Kidney (tissue), 14 donors: ENCODE data around the gene RXRA. TPM values are rescaled to one million over a fixed set of nuclear protein-coding genes. Genes with fewer than 3 reads are reported as not detected.

Source experiments
- DNase-seq, 5 donors: peaks; one replicate each; pipeline ENCODE4 v3.0.0-alpha.2; 2013 to 2020
- FAIRE-seq: peaks from 2 replicates; lab custom pipeline; 2012; peaks lifted over from hg19 to GRCh38; lab: Jason Lieb, UNC
- H3K27ac ChIP-seq, 2 donors: one replicate each; pipeline ENCODE4 v1.7.0; 2013; ENCODE audit warnings: low read depth in 2 of 2, low read length in 2 of 2, inconsistent platforms in 1 of 2
- H3K27me3 ChIP-seq: one replicate; pipeline ENCODE4 v1.7.1; 2013; ENCODE audit warnings: low read length, inconsistent platforms; ENCODE audit not compliant: control insufficient read depth, insufficient read depth
- H3K36me3 ChIP-seq, 3 donors: one replicate each; pipeline versions ENCODE4 v1.7.0 to v1.7.1; 2013; ENCODE audit warnings: low read length in 3 of 3, control low read depth in 1 of 3, inconsistent platforms in 1 of 3; ENCODE audit not compliant: insufficient read depth in 3 of 3, control insufficient read depth in 2 of 3
- H3K4me1 ChIP-seq, 3 donors: one replicate each; pipeline versions ENCODE4 v1.7.0 to v1.7.1; 2013; ENCODE audit warnings: low read length in 3 of 3, inconsistent platforms in 1 of 3, low read depth in 1 of 3; ENCODE audit not compliant: control insufficient read depth in 2 of 3, insufficient read depth in 2 of 3
- H3K4me3 ChIP-seq, 3 donors: one replicate each; pipeline versions ENCODE4 v1.7.0 to v1.8.1; 2013; ENCODE audit warnings: low read length in 3 of 3, control low read depth in 1 of 3, inconsistent platforms in 1 of 3
- H3K9ac ChIP-seq, 3 donors: one replicate each; pipeline versions ENCODE4 v1.7.0 to v1.7.1; 2013; ENCODE audit warnings: low read length in 3 of 3, control low read depth in 1 of 3, inconsistent platforms in 1 of 3
- H3K9me3 ChIP-seq, 3 donors: one replicate each; pipeline versions ENCODE4 v1.7.0 to v1.7.1; 2013; ENCODE audit warnings: low read length in 3 of 3, control low read depth in 1 of 3, inconsistent platforms in 1 of 3; ENCODE audit not compliant: control insufficient read depth in 2 of 3, insufficient read depth in 1 of 3
- intact Hi-C: fragments of 100-400 bp; cut with DNase I; formaldehyde crosslinking; loops from one replicate; pipeline ENCODE4 v1.11.1; 2022
- polyA plus RNA-seq: library from polyadenylated mRNA; stranded (reverse); fragments of 350-450 nt; fragmentation: Illumina TruSeq; extraction: RNeasy Lipid Tissue Mini Kit (QIAGEN cat#74804); gene quantifications from one replicate; pipeline ENCODE4 v1.2.3, GENCODE V29; 2014; ENCODE audit warnings: low read depth, low replicate concordance; ENCODE audit not compliant: insufficient read depth
- total RNA-seq: library from RNA; stranded (reverse); fragmentation: NEBNext Ultra II Directional; extraction: Animal tissue kit (Norgen Biotek cat#: 25700); gene quantifications from one replicate; pipeline ENCODE4 v1.2.1, GENCODE V29; 2021
- TF ChIP-seq, protein P1 (sequence below): IDR thresholded peaks from 3 replicates; pipeline ENCODE4 v1.5.1; 2012; ENCODE audit warnings: mild to moderate bottlenecking, moderate library complexity, borderline replicate concordance; ENCODE audit not compliant: insufficient read depth; ENCODE audit errors: extremely low read depth
- donor health status: control.
- donor health status: control.
- donor health status: control.
- donor health status: control.
- donor health status: control.
- donor health status: DM: yes; HTN: yes; CAD: no.
- donor health status: Normal renal cell carcinoma (clear cell type).

RXRA gene
- total and polyA plus RNA-seq, 2 donors from 2014 or later = 24.0 to 49.5 TPM

DNA sequence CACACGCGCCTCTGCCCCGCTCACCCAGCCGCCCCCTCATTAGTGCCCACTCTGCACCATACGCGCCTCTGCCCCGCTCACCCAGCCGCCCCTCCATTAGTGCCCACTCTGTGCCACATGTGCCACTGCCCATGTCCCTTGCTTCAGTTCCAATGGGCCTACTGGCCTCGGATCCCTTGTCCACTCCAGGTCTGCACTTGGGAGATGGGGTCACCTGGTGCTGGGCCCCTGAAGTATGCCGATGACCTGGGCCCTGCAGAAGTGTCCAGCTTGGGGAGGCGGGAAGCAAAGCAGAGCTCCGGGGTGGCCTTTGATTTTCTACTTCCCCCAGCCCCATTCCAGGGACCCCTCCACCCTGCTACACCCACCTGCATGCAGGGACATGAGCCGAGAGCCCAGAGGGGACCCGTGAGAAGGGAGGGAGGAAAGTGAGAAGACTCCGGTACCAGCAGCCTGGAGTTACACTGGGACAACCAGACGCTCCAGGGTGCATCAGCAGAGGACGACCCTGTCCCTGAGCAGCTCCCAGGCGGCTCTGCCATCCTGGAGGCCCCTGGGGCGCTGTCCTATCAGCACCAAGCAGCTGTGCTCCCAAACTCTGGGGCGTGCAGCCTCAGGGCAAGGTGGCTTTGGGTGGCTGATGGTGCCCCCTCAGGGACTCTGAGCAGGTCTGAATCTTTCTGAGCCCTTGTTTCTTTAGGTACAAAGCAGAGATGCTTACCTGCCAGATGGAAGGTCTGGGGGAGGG is 140.8 kb downstream of the RXRA start:
- no peak for FAIRE-seq
- intact Hi-C loops = no loop called here
- DNase-seq = peak in 1 of 5 donors; percentile 27

GRCh38 chr9:134468358-134468757 is 142.1 kb downstream of the RXRA start:
- Histone ChIP-seq H3K4me3 (no peak overlapping the region), H3K36me3 (no peaks in the 10 kb centered on the region), H3K9ac (no peak overlapping the region), H3K9me3 (no peaks in the 10 kb centered on the region), H3K4me1 (no peaks in the 10 kb centered on the region), H3K27ac (no peak overlapping the region), H3K27me3 (no peaks in the 10 kb centered on the region)
- TF ChIP-seq, protein P1, sequence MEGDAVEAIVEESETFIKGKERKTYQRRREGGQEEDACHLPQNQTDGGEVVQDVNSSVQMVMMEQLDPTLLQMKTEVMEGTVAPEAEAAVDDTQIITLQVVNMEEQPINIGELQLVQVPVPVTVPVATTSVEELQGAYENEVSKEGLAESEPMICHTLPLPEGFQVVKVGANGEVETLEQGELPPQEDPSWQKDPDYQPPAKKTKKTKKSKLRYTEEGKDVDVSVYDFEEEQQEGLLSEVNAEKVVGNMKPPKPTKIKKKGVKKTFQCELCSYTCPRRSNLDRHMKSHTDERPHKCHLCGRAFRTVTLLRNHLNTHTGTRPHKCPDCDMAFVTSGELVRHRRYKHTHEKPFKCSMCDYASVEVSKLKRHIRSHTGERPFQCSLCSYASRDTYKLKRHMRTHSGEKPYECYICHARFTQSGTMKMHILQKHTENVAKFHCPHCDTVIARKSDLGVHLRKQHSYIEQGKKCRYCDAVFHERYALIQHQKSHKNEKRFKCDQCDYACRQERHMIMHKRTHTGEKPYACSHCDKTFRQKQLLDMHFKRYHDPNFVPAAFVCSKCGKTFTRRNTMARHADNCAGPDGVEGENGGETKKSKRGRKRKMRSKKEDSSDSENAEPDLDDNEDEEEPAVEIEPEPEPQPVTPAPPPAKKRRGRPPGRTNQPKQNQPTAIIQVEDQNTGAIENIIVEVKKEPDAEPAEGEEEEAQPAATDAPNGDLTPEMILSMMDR = no peak
- FAIRE-seq = no peak
- no peak for DNase-seq
- intact Hi-C loops = no loop called here

More for the DNA sequence above, 140.8 kb downstream of the RXRA start:
- H3K27ac ChIP-seq = no peak overlapping the region
- H3K4me1 ChIP-seq = no peaks in the 10 kb centered on the region
- TF ChIP-seq, protein P1 = no peak
- H3K36me3 ChIP-seq = no peaks in the 10 kb centered on the region
- H3K27me3 ChIP-seq = no peaks in the 10 kb centered on the region
- no peak overlapping the region for H3K4me3 ChIP-seq
- no peak overlapping the region for H3K9ac ChIP-seq
- no peaks in the 10 kb centered on the region for H3K9me3 ChIP-seq

DNA sequence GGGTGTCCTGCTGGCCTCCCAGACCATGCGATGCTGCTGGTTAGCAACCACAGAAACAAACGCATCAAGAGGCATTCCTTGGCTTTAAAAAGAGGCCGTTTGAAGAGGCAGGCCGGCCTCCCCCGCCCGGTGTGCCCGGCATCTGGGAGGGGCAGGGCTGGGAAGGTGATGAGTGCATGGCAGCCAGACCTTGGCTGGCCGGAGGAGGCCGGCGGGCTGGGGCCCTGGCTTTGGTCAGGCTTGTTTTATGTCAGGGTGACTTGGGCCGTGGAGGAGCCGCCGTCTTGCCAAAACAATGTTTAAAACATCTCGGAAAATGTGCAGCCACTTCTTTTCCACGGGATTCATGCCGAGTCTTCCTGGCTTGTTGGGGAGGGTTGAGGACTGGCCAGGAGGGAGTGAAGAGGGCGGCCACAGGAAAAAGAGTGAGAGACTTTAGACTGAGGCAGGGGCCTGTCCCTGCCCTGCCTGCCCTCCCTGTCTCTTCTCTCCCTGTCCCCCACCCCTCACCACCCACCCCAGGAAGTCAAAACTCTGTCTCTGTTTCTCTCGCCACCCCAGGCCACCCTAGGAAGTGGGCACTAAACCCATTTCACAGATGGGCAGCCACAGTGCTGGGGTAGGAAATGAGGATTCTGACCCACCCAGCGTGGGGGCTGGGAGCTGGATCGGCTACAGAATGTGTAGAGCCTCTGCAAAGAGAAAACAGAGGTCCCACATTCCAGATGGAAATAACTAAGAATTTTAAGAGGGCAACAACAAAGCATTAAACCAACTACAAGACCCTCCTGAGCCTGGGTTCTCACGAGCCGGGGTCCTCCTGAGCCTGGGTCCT is 143.0 kb downstream of the RXRA start:
- H3K4me1 ChIP-seq = no peaks in the 10 kb centered on the region
- no peak overlapping the region for H3K27ac ChIP-seq
- H3K36me3 ChIP-seq = no peaks in the 10 kb centered on the region
- no peak overlapping the region for H3K4me3 ChIP-seq
- FAIRE-seq (no peak), DNase-seq (peak in 3 of 5 donors; percentile 31 to 71 (median 44))
- intact Hi-C loops = no loop called here
- H3K27me3 ChIP-seq = no peaks in the 10 kb centered on the region
- no peaks in the 10 kb centered on the region for H3K9me3 ChIP-seq
- no peak overlapping the region for H3K9ac ChIP-seq
- TF ChIP-seq, protein P1 = no peak
